HEK293 (cell line): ENCODE measurements around the gene OR8D2.

ENCODE experiments used
- CTCF ChIP-seq: fragments of 450-650 bp; formaldehyde crosslinking; IDR thresholded peaks from 2 replicates; pipeline ENCODE4 v1.5.1; 2016; ENCODE audit warnings: missing biosample characterization, missing genetic modification characterization
- ELK4 ChIP-seq: IDR thresholded peaks from 2 replicates; pipeline ENCODE4 v1.6.1; 2011; ENCODE audit warnings: mild to moderate bottlenecking, low read depth, low read length, borderline replicate concordance
- GLIS1 ChIP-seq: fragments of 450-650 bp; formaldehyde crosslinking; IDR thresholded peaks from 2 replicates; pipeline ENCODE4 v1.5.1; 2016; ENCODE audit warnings: missing biosample characterization, missing genetic modification characterization
- SETDB1 ChIP-seq: IDR thresholded peaks from one replicate; pipeline ENCODE4 v1.6.1; 2017; ENCODE audit warnings: mild to moderate bottlenecking, low read length, moderate library complexity, mixed read lengths; ENCODE audit not compliant: insufficient read length
- ZBTB49 ChIP-seq: fragments of 450-650 bp; formaldehyde crosslinking; IDR thresholded peaks from 2 replicates; pipeline ENCODE4 v1.5.1; 2016; ENCODE audit warnings: missing biosample characterization, missing genetic modification characterization, low read depth
- ZNF121 ChIP-seq: fragments of 450-650 bp; formaldehyde crosslinking; IDR thresholded peaks from 2 replicates; pipeline ENCODE4 v1.5.1; 2016; ENCODE audit warnings: missing biosample characterization, missing genetic modification characterization
- ZNF664 ChIP-seq: fragments of 450-650 bp; formaldehyde crosslinking; IDR thresholded peaks from 2 replicates; pipeline ENCODE4 v1.5.1; 2016; ENCODE audit warnings: missing biosample characterization, missing genetic modification characterization
- ZNF830 ChIP-seq: fragments of 450-650 bp; IDR thresholded peaks from 2 replicates; pipeline ENCODE4 v1.5.0; 2018; ENCODE audit warnings: missing biosample characterization, missing genetic modification characterization, low read depth, mild to moderate bottlenecking, moderate library complexity

GRCh38 chr11:124359566-124359965 lies 39.6 kb upstream of the OR8D2 start:
- TF ChIP-seq CTCF (no peak), ZBTB49 (no peak), ZNF664 (tag by site-specific recombination) (no peak), ZNF830 (no peak), ZNF121 (tag by site-specific recombination) (no peak), GLIS1 (tag by site-specific recombination) (no peak), SETDB1 (no peak), ELK4 (no peak)
